Fibroblast of mammary gland (primary cell): ENCODE results near the gene NMRK2.
"Not testable (repeated sequence)": the region's sequence is repeated elsewhere in the genome, so short reads cannot be mapped to it uniquely, and the experiment has no call there.

Experiments
- DNase-seq: peaks from one replicate; pipeline ENCODE4 v3.0.0-alpha.2; 2010; ENCODE audit warnings: low read depth
- H3K4me3 ChIP-seq: 2 replicates; pipeline ENCODE4 v1.5.1; 2011; ENCODE audit warnings: low read depth, mild to moderate bottlenecking, low read length, moderate library complexity; ENCODE audit not compliant: control insufficient read depth
- CTCF ChIP-seq: conservative IDR thresholded peaks from 2 replicates; pipeline ENCODE4 v1.5.1; 2011; ENCODE audit warnings: low read depth, low read length, inconsistent platforms; ENCODE audit not compliant: control insufficient read depth, insufficient read depth

NMRK2 gene

DNA sequence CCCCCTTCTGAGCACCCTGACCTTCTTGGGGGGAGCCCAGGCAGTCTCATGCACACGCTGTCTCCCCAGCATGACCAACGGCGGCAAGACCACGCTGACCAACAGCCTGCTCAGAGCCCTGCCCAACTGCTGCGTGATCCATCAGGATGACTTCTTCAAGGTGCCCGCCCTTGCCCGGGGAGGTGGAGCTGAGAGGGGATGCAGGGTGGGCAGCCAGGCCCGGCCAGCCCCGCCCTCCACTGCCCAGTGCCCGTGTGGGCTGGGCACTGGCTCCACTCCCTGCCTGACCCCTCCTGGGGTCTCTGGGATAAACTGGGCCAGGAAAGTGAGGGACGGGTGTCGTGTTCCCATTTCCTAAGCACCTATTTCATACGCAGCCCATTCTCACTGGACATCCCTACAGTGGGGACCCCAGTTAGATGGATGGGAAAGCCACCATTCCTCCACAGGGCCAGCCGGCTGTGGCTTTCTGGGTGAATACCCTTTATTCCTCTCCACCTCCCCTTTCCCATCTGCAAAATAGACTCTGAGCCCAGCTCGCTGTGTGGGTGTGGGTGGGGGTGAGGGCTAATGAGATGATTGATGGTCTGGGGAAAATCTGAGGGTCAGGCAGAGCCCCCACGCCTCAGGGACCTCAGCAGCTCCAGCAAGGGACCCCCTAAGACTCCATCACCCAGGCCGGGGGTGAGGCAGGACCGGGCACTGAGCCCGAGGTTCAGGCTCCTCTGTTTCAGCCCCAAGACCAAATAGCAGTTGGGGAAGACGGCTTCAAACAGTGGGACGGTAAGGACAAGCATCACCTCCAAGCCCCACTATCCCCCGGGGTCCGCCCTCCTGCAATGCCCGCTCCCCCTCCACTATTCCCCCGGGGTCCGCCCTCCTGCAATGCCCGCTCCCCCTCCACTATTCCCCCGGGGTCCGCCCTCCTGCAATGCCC, 3.9 kb downstream of the NMRK2 start:
- H3K4me3 ChIP-seq = no peak overlapping the region
- no peak for TF ChIP-seq CTCF
- DNase-seq = no peak

DNA sequence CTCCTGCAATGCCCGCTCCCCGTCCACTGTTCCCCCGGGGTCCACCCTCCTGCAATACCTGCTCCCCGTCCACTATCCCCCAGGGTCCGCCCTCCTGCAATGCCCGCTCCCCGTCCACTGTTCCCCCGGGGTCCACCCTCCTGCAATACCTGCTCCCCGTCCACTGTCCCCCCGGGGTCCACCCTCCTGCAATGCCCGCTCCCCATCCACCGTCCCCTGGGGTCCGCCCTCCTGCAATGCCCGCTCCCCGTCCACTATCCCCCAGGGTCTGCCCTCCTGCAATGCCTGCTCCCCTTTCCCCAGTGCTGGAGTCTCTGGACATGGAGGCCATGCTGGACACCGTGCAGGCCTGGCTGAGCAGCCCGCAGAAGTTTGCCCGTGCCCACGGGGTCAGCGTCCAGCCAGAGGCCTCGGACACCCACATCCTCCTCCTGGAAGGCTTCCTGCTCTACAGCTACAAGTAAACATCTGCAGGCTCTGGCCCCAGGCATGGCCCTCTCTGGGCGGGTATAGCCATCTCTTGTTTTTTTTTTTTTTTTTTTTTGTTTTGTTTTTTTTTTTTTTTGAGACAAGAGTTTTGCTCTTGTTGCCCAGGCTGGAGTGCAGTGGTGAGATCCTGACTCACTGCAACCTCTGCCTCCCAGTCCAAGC, 5.6 kb downstream of the NMRK2 start:
- not testable (repeated sequence) for DNase-seq, H3K4me3 ChIP-seq

DNA sequence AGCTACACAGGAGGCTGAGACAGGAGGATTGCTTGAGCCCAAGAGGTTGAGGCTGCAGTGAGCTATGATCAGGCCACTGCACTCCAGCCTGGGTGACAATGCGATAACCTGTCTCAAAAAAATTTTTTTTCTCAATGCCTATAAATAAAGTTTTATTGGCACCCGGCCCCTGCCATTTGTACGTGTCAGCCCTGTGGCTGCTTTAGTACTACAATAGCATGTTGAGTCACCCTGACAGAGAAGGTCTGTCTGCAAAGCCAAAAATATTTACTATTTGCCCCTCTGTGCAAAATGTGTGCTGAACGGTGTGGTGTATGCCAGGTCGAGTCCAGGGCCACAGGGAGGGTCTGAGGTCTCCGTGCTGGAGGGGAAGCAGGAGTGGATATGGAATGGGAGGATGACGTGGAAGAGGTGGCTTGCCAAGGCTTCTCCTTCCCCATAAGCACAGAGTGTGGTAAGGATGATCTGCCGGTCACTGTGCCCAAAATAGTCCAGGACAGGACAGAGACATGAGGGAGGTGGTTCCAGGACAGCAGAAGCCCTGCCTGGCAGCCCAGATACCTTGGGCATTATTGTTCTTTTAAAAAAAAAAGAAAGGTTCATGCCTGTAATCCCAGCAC, 10.0 kb downstream of the NMRK2 start:
- TF ChIP-seq CTCF = no peak
- no peak for DNase-seq
- no peak overlapping the region for H3K4me3 ChIP-seq

GRCh38 chr19:3944018-3944721, 11.3 kb downstream of the NMRK2 start:
- TF ChIP-seq CTCF = no peak
- DNase-seq = no peak

DNA sequence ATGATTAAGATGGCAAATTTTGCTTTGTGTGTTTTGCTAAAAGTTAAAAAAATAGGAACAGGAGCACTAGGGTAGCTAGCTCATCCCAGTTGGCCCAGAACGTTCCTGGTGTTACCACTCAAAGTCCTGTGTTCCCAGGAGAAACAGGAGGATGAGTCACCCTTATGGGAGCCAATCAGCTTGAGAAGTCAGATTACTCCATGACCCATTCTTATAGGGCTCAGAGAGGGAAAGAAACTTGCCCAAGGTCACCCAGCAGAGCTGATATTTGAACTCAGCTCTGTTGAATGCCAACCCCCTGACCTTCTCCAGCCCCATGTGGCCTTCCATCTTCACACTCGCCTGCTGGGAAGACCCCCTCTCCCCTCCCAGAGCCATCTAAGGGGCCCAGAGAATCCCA, 13.0 kb downstream of the NMRK2 start:
- no peak for TF ChIP-seq CTCF
- no peak overlapping the region for H3K4me3 ChIP-seq
- peak; percentile 64 for DNase-seq

More at GRCh38 chr19:3944018-3944721, 11.3 kb downstream of the NMRK2 start:
- H3K4me3 ChIP-seq = no peak overlapping the region

GRCh38 chr19:3947316-3947933, 14.6 kb downstream of the NMRK2 start:
- not testable (repeated sequence) for DNase-seq, H3K4me3 ChIP-seq

DNA sequence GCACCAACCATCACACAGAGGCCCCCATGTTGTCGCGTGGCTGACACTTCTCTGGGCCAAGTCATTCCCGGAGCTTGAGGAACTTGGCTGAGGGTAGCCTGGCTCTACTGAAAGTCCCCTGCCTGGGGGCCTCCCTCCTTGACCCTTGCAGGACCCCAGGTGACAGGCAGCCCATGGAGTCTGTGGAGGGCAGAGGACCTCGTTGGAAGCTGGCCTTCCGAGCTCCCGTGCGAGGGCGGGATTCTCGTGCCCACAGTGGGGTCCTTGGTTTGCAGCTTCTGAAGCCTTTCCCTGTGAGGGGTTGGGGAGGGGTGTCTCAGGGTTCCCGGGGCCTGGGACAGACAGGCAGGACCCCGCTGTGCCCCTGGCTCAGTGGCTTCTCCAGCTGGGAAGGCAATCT, 16.4 kb downstream of the NMRK2 start:
- H3K4me3 ChIP-seq = no peak overlapping the region
- DNase-seq = no peak
- no peak for TF ChIP-seq CTCF
